GM18511 (cell line): ENCODE results near the gene ZBTB7C.

Source experiments
- ATAC-seq: cut with Tn5 transposase; IDR thresholded peaks from one replicate; pipeline ENCODE4 v1.9.1; 2021; ENCODE audit warnings: mild to moderate bottlenecking, moderate library complexity; ENCODE audit not compliant: unreplicated experiment

ZBTB7C gene

GRCh38 chr18:48152549-48152948 lies 256.6 kb downstream of the ZBTB7C start:
- no peak for ATAC-seq

- no peak for ATAC-seq
Observed at GRCh38 chr18:48151421-48152065, 257.6 kb downstream of the ZBTB7C start.

DNA sequence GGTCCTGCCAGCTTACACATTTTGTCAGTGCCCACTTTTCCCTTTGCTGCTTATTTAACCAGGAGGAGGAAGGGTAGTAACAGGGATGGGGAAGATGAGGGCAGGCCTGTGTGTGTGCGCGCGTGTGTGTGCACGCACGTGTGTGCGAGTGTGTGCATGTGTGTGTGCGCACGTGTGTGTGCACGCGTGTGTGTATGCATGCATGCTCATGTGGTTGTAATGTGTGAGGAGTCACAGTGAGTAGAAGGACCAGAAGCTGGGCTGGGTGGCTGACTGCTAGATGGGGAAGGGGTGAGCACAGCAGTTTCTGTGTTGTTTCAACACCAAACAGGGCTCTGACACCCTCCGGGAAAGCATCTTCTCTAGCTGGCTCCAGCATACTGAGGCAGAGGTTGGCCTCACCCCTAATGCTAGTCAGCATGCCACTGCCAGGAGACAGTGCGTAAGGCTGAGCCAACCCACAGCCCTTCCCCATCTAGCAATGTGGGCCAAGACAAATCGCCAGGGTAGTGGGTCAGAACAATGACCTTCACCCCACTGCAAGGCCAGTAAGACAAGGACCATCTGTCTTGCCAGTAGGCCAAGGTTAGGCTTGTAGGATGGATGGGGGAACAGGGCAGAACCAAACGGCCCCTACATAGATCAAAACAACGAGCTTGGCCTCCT lies 260.0 kb downstream of the ZBTB7C start:
- ATAC-seq, result no peak

GRCh38 chr18:48142994-48143393 lies 266.2 kb downstream of the ZBTB7C start:
- ATAC-seq, result no peak

DNA sequence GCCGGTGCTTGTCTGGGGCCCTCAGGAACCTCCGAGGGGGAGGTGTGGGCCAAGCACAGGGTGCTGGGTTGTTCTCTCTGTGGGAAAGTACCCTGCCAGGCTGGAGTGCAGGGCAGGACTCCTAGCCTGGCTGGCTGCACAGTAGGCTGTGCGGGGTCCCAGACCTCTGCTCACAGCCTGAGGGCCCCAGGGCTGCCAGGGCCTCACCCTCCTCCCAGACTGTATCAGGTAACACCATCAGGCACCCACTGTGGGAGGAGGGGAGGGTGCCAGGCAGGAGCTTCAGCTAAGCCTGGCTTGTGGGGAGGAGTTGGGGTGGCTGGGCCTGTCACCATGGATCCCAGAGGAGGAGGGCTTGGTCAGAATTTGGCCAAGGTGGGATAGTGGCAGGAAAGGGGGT lies 266.8 kb downstream of the ZBTB7C start:
- no peak for ATAC-seq

DNA sequence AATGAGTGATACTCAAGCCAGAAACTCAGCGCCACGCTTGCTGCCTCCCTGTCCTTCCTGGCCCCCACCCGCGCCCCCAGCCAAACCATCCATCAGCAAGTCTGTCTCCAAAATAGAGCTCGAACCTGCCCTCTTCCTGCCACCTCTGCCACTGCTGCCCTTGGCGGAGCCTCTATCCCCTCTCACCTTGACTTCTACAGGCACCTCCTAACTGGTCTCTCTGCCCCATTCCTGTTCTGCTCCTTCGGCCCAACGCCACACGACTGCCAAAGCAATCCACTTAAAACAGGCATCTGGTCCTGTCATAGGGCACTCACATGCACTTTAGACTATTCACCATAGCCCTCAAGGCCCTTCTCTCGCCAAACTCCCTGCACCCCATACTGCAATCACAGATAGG lies 268.5 kb downstream of the ZBTB7C start:
- no peak for ATAC-seq

- no peak for ATAC-seq
Observed at GRCh38 chr18:48139431-48140347, 269.5 kb downstream of the ZBTB7C start.

DNA sequence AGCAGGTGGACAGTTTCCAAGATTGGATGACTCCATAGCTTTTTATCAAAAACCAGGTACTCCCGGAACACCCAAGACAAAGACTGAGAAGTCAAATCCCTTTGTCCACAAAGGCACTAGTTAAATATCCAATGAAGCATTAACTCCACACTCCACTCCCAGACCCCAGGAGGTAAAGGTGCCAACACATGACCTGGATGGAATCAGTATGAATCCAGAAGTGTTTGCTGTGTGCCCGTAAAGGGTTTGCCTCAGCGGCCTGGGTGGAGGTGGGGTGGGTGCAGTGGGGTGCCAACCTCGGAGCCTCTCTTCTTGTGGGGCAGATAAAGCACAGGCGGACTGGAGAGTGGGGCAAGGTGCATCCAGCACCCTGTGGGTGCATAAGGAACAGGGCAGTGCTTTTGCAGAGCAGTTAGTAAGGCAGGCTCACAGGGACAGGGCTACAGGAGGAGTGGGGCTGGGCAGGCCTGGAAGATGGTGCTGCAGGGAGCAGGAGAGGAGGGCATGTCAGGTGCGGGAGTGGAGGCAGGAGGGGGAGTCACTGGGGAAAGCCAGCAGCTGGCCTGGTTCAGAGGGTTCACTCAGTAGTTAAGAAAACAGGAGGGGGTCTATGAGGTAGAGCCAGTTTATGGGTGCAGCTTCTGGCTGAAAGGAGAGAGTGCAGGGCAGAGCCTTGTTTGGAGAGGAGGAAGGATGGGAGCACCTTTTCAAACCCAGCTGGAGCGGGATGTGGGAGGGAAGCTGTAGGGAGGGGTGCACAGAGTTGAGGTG lies 270.3 kb downstream of the ZBTB7C start:
- ATAC-seq, result no peak

- no peak for ATAC-seq
Observed at GRCh38 chr18:48138210-48138609, 271.0 kb downstream of the ZBTB7C start.

DNA sequence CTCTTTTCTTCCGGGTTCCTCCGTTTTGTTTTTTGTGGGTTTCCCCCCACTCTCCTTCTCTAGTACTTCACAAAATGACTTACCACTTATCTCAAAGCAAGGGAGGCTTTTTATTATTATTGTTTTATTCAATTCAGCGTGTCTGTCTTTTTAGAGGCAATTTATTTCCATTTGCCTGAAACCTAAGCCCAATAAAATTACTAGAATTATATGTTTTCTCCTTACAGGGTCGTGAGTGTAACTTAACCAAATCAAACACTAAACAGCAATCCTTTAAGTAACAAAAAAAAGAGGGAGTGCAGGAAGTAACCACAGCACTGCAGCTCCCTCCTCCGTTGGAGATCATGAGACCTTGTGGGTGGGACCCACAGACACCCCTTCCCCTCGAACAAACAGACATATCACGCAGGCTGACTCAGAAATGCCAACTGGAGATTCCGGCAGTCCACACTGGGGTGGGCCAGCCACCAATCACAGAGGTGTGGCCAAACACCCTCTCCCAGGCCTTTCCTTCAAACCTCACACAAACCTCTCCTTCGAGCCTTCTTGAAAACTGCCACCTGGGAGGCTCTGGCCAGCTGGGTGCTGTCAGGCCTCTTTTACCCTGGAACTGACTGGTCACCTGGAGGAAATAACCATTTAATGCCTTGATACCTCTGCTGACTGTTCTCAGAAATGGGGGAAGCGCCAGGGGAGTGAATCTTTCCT lies 271.7 kb downstream of the ZBTB7C start:
- ATAC-seq, result no peak

GRCh38 chr18:48136827-48137373 lies 272.3 kb downstream of the ZBTB7C start:
- no peak for ATAC-seq

DNA sequence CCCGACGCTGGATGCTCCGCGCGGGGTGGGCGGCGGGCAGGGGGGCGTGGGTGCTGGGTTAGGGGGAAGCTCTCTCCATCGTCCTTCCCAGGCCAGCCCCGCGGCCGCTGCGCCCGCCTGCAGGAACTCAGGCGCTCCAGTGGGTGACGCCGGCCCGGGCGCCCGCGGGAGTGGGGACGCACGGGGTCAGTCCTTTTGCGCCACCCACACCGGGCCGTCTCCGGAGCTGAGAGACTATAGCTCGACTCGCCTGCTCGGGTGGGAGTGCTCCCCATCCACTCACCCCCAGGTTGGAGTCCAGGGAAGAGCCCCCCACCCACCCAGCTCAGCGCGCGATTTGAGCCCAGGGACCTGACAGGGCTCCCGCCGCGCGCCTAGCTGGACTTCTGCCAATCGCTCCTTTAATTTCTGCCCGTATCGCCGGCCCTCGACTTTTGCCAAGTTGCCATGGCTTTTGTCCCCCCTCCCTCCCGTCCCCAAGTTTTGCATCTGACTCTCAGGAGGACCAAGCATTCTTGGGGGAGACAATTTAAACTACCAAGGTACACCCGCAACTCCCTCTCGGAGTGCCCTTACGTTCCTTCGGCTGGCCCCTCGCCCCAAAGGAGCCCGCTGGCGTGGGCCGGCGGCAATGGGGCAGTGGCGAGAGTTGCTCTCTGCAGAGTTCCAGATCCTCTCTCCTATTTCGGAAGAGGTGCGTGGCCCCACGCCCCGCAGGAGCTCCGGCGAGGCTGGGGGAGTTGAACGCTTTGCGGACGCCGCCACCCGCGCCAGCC lies 272.9 kb downstream of the ZBTB7C start:
- no peak for ATAC-seq

GRCh38 chr18:48135436-48135966 lies 273.7 kb downstream of the ZBTB7C start:
- ATAC-seq, result no peak

GRCh38 chr18:48134609-48135008 lies 274.6 kb downstream of the ZBTB7C start:
- no peak for ATAC-seq

DNA sequence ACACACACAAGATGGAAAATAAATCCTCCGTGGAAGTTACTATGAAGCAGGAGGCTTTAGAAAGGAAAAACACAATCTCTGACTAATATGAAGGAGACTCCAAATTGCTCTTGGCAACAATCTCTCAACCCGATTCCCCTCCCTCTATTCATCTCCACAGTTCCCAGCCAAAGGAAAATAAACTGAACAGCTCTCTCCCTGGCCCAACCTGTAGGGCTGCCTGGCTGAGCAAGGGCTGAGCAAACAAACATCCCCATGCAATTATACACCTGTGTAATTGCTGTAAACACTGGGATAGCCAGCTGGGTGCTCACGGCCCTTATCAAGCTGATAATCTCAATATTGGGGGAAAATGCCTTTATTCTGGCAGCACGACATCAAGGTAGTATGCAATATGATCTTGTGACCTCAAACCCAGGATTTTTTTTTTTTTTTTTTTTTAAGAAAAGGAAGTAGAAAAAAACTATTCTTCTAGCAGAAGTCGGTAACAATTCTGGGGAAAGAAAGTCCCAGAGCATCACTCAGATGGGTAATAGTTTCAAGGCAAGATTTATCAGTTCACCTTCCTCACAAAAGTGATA lies 275.4 kb downstream of the ZBTB7C start:
- no peak for ATAC-seq

GRCh38 chr18:48132797-48133655 lies 276.2 kb downstream of the ZBTB7C start:
- ATAC-seq, result no peak

DNA sequence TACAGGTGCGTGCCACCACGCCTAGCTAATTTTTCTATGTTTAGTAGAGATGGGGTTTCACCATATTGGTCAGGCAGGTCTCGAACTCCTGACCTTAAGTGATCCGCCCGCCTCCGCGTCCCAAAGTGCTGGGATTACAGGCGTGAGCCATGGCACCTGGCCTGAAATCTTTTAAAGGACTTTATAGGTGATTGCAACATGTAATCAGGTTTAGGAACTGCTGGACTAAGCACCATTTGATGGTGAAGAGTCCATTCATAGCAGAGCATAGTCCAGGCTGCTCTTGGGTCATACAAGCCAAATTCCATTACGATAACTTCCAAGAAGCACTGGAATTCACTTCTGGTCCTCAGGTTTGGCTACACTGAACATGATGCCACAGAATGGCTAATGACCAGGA lies 278.1 kb downstream of the ZBTB7C start:
- ATAC-seq, result no peak

- no peak for ATAC-seq
Observed at GRCh38 chr18:48129621-48130082, 279.5 kb downstream of the ZBTB7C start.
